Mesenchymal stem cell (in vitro differentiated cells and primary cell): ENCODE measurements around the gene GARIN5A.

Experiments
- DNase-seq: peaks from one replicate; pipeline ENCODE4 v3.0.0-alpha.2; 2013
- H2AFZ ChIP-seq: one replicate; pipeline ENCODE4 v1.6.1; 2013; ENCODE audit warnings: low read depth, mild to moderate bottlenecking, control low read depth, inconsistent platforms, low read length, moderate library complexity
- H2AK5ac ChIP-seq: 2 replicates; pipeline ENCODE4 v1.6.1; 2013; ENCODE audit warnings: low read length, moderate library complexity, mild to moderate bottlenecking, inconsistent platforms; ENCODE audit not compliant: severe bottlenecking
- H2BK120ac ChIP-seq: one replicate; pipeline ENCODE4 v1.6.1; 2013; ENCODE audit warnings: low read depth, mild to moderate bottlenecking, inconsistent platforms, low read length, moderate library complexity
- H2BK12ac ChIP-seq, 2 experiments: one replicate each; pipeline ENCODE4 v1.6.1; 2013; ENCODE audit warnings: inconsistent platforms in 2 of 2, low read length in 2 of 2, mild to moderate bottlenecking in 2 of 2, moderate library complexity in 2 of 2, control low read depth in 1 of 2
- H2BK15ac ChIP-seq: one replicate; pipeline ENCODE4 v1.6.1; 2013; ENCODE audit warnings: mild to moderate bottlenecking, low read depth, inconsistent platforms; ENCODE audit not compliant: poor library complexity, severe bottlenecking
- H2BK5ac ChIP-seq: 2 replicates; pipeline ENCODE4 v1.6.1; 2013; ENCODE audit warnings: low read depth, mild to moderate bottlenecking, low read length, control low read depth, inconsistent platforms; ENCODE audit not compliant: poor library complexity, severe bottlenecking
- H3K14ac ChIP-seq, 2 experiments: one replicate each; pipeline ENCODE4 v1.6.1; 2013; ENCODE audit warnings: inconsistent platforms in 2 of 2, low read length in 2 of 2, control low read depth in 1 of 2, mild to moderate bottlenecking in 1 of 2, moderate library complexity in 1 of 2
- H3K18ac ChIP-seq, 2 experiments: one replicate each; pipeline ENCODE4 v1.6.1; 2013; ENCODE audit warnings: inconsistent platforms in 2 of 2, low read length in 2 of 2, control low read depth in 1 of 2, low read depth in 1 of 2, mild to moderate bottlenecking in 1 of 2
- H3K23ac ChIP-seq, 2 experiments: one replicate each; pipeline ENCODE4 v1.6.1; 2013; ENCODE audit warnings: inconsistent platforms in 2 of 2, low read length in 2 of 2, mild to moderate bottlenecking in 2 of 2, moderate library complexity in 2 of 2, control low read depth in 1 of 2
- H3K27ac ChIP-seq: 2 replicates; pipeline ENCODE4 v1.5.1; 2013; ENCODE audit warnings: mild to moderate bottlenecking, moderate library complexity, low read length, control low read depth, inconsistent platforms; ENCODE audit not compliant: poor library complexity, severe bottlenecking
- H3K27me3 ChIP-seq, 2 experiments: 2 replicates each; pipeline versions ENCODE4 v1.6.1 to v1.7.0; 2013; ENCODE audit warnings: low read length in 2 of 2, mild to moderate bottlenecking in 2 of 2, moderate library complexity in 2 of 2, control low read depth in 1 of 2, inconsistent platforms in 1 of 2; ENCODE audit not compliant: control insufficient read depth in 1 of 2, insufficient read depth in 1 of 2
- H3K36me3 ChIP-seq, 2 experiments: 2 replicates each; pipeline versions ENCODE4 v1.6.1 to v1.7.0; 2013; ENCODE audit warnings: low read length in 2 of 2, control low read depth in 1 of 2, inconsistent platforms in 1 of 2, low read depth in 1 of 2, mild to moderate bottlenecking in 1 of 2; ENCODE audit not compliant: insufficient read depth in 2 of 2, control insufficient read depth in 1 of 2
- H3K4ac ChIP-seq, 2 experiments: one replicate each; pipeline ENCODE4 v1.6.1; 2013; ENCODE audit warnings: inconsistent platforms in 2 of 2, low read length in 2 of 2, mild to moderate bottlenecking in 2 of 2, moderate library complexity in 2 of 2, control low read depth in 1 of 2, low read depth in 1 of 2
- H3K4me1 ChIP-seq: 2 replicates; pipeline ENCODE4 v1.6.1; 2013; ENCODE audit warnings: low read depth, low read length, control low read depth; ENCODE audit not compliant: control insufficient read depth, insufficient read depth
- H3K4me2 ChIP-seq: 2 replicates; pipeline ENCODE4 v1.6.1; 2013; ENCODE audit warnings: low read length, mild to moderate bottlenecking, inconsistent platforms; ENCODE audit not compliant: poor library complexity, severe bottlenecking
- H3K4me3 ChIP-seq, 2 experiments: 2 replicates each; pipeline versions ENCODE4 v1.5.1 to v1.7.0; 2013; ENCODE audit warnings: low read length in 2 of 2, mild to moderate bottlenecking in 2 of 2, control low read depth in 1 of 2, low read depth in 1 of 2; ENCODE audit not compliant: insufficient read depth in 1 of 2
- H3K79me1 ChIP-seq: replicated peaks from 2 replicates; pipeline ENCODE4 v1.6.1; 2013; ENCODE audit warnings: mild to moderate bottlenecking, control low read depth, low read length, inconsistent platforms; ENCODE audit not compliant: poor library complexity, severe bottlenecking
- H3K9ac ChIP-seq: 2 replicates; pipeline ENCODE4 v1.7.0; 2013; ENCODE audit warnings: mild to moderate bottlenecking, low read length, moderate library complexity
- H3K9me3 ChIP-seq: 2 replicates; pipeline ENCODE4 v1.7.0; 2013; ENCODE audit warnings: mild to moderate bottlenecking, low read length; ENCODE audit not compliant: control insufficient read depth
- H4K8ac ChIP-seq: one replicate; pipeline ENCODE4 v1.6.1; 2013; ENCODE audit warnings: inconsistent platforms, mild to moderate bottlenecking, low read length, moderate library complexity
- H4K91ac ChIP-seq: one replicate; pipeline ENCODE4 v1.6.1; 2013; ENCODE audit warnings: mild to moderate bottlenecking, low read length, inconsistent platforms
- WGBS: methylation state at CpG from one replicate; pipeline ENCODE4 v1.1.7; 2013; ENCODE audit warnings: mixed read lengths; 5-methylcytosine and 5-hydroxymethylcytosine counted together

Gene GARIN5A

GRCh38 chr19:50425581-50425980 is 51.1 kb downstream of the GARIN5A start:
- Histone ChIP-seq H4K91ac (no peak overlapping the region), H2BK5ac (no peak overlapping the region), H3K9me3 (peaks cover 2% of the 10 kb centered on the region), H3K18ac (no peak overlapping the region), H3K79me1 (no peaks in the 10 kb centered on the region), H4K8ac (no peak overlapping the region), H3K23ac (no peak overlapping the region), H2AK5ac (no peak overlapping the region), H2AFZ (no peak overlapping the region), H3K14ac (no peak overlapping the region), H2BK120ac (no peak overlapping the region), H2BK15ac (no peak overlapping the region), H3K36me3 (no peaks in the 10 kb centered on the region), H3K4me2 (no peak overlapping the region), H3K9ac (no peak overlapping the region), H3K4me1 (peaks cover 8% of the 10 kb centered on the region), H3K27ac (no peak overlapping the region), H3K4me3 (no peak overlapping the region), H2BK12ac (no peak overlapping the region), H3K27me3 (peaks cover 0 to 36% of the 10 kb centered on the region in 2 experiments), H3K4ac (no peak overlapping the region)
- no peak for DNase-seq
- WGBS, result 61% methylated on average over 7 of the region's 7 CpGs

GRCh38 chr19:50423279-50424113 is 53.2 kb downstream of the GARIN5A start:
- Histone ChIP-seq H3K27ac (no peak overlapping the region), H4K91ac (no peak overlapping the region), H2BK15ac (no peak overlapping the region), H3K27me3 (peaks cover 15 to 39% of the 10 kb centered on the region in 2 experiments), H3K4me1 (peaks cover 17% of the 10 kb centered on the region), H3K4ac (no peak overlapping the region), H2BK12ac (no peak overlapping the region), H3K4me3 (no peak overlapping the region), H2BK5ac (no peak overlapping the region), H2AK5ac (no peak overlapping the region), H3K9me3 (peaks cover 2% of the 10 kb centered on the region), H4K8ac (no peak overlapping the region), H2AFZ (no peak overlapping the region), H3K4me2 (no peak overlapping the region), H3K9ac (no peak overlapping the region), H3K23ac (no peak overlapping the region), H3K79me1 (no peaks in the 10 kb centered on the region), H3K18ac (no peak overlapping the region), H3K14ac (no peak overlapping the region), H3K36me3 (no peaks in the 10 kb centered on the region), H2BK120ac (no peak overlapping the region)
- no peak for DNase-seq
- WGBS, result 90% methylated on average over 17 of the region's 22 CpGs

- H3K36me3 ChIP-seq, result no peaks in the 10 kb centered on the region
- WGBS, result 85% methylated on average over 12 of the region's 18 CpGs
- H2AFZ ChIP-seq, result no peak overlapping the region
- peaks cover 11% of the 10 kb centered on the region for H3K4me1 ChIP-seq
- H3K9ac ChIP-seq, result no peak overlapping the region
- no peak overlapping the region for H3K27ac ChIP-seq
- H2BK120ac ChIP-seq, result no peak overlapping the region
- H2AK5ac ChIP-seq, result no peak overlapping the region
- DNase-seq, result no peak
- H3K4me3 ChIP-seq, result no peak overlapping the region
- no peak overlapping the region for H3K18ac ChIP-seq
- H3K79me1 ChIP-seq, result no peaks in the 10 kb centered on the region
- H2BK15ac ChIP-seq, result no peak overlapping the region
- peaks cover 2% of the 10 kb centered on the region for H3K9me3 ChIP-seq
- H4K91ac ChIP-seq, result no peak overlapping the region
- H4K8ac ChIP-seq, result no peak overlapping the region
- no peak overlapping the region for H3K14ac ChIP-seq
- H2BK5ac ChIP-seq, result no peak overlapping the region
- peaks cover 23 to 43% of the 10 kb centered on the region in 2 experiments for H3K27me3 ChIP-seq
- no peak overlapping the region for H3K23ac ChIP-seq
- no peak overlapping the region for H2BK12ac ChIP-seq
- no peak overlapping the region for H3K4ac ChIP-seq
- no peak overlapping the region for H3K4me2 ChIP-seq
Measured at GRCh38 chr19:50422397-50423278, 54.0 kb downstream of the GARIN5A start.

DNA sequence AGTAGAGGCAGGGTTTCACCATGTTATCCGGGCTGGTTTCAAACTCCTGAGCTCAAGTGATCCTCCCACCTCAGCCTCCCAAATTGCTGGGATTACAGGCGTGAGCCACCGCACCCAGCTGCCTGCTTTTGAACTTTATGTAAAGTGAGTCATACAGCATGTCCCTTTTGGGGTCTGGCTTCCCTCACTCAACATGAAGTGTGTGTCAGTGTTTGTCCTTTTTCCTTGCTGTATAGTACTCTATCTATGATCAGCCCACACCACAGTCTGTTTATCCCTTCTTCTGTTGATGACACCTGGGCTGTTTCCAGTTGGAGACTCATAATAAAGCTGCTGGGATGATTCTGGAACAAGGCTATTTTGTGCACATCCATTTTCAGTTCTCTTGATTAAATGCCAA is 55.8 kb downstream of the GARIN5A start:
- no peak overlapping the region for H2BK12ac ChIP-seq
- H3K23ac ChIP-seq, result no peak overlapping the region
- H3K9ac ChIP-seq, result no peak overlapping the region
- no peak overlapping the region for H4K91ac ChIP-seq
- no peak overlapping the region for H2BK120ac ChIP-seq
- 67% methylated on average over 3 of the region's 3 CpGs for WGBS
- no peak overlapping the region for H3K14ac ChIP-seq
- H2BK5ac ChIP-seq, result no peak overlapping the region
- no peaks in the 10 kb centered on the region for H3K79me1 ChIP-seq
- no peak overlapping the region for H2BK15ac ChIP-seq
- H3K4me2 ChIP-seq, result no peak overlapping the region
- H2AFZ ChIP-seq, result no peak overlapping the region
- no peak overlapping the region for H2AK5ac ChIP-seq
- no peak overlapping the region for H3K27ac ChIP-seq
- peaks cover 10% of the 10 kb centered on the region for H3K4me1 ChIP-seq
- peaks cover 23 to 43% of the 10 kb centered on the region in 2 experiments for H3K27me3 ChIP-seq
- H3K18ac ChIP-seq, result no peak overlapping the region
- H3K36me3 ChIP-seq, result peaks cover 0 to 5% of the 10 kb centered on the region in 2 experiments
- no peak for DNase-seq
- H3K9me3 ChIP-seq, result peaks cover 2% of the 10 kb centered on the region
- no peak overlapping the region for H3K4me3 ChIP-seq
- H4K8ac ChIP-seq, result no peak overlapping the region
- H3K4ac ChIP-seq, result no peak overlapping the region
